CD4-positive, alpha-beta T cell treated with Interleukin-6 for 4 hours (primary cell): ENCODE data around the gene THAP4.
A peak's percentile ranks its signal among the peaks of the same experiment; 100 is the strongest.

Source experiments
- DNase-seq: peaks from one replicate; pipeline ENCODE4 v3.0.0-alpha.2; 2020; ENCODE audit warnings: mixed read lengths

The THAP4 gene

DNA sequence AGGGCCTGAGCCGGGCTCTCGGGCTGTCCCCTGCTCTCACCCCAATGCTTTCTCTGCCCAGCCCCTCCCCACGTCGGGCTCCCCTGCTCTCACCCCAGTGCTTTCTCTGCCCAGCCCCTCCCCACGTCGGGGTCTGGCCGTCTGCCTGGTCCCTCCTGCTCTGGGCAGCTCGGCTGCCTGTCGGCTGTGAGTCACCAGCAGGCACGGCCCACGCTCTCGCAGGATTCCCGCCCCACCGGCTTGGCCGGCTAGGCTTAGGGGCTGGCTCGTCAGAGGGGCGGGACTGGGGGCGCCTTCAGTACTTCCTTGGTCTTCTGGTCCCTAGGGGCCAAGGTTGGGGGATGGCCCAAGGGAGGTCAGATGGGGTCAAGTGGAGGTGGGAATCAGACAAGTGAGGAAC is 75.1 kb downstream of the THAP4 start:
- DNase-seq, result no peak

DNA sequence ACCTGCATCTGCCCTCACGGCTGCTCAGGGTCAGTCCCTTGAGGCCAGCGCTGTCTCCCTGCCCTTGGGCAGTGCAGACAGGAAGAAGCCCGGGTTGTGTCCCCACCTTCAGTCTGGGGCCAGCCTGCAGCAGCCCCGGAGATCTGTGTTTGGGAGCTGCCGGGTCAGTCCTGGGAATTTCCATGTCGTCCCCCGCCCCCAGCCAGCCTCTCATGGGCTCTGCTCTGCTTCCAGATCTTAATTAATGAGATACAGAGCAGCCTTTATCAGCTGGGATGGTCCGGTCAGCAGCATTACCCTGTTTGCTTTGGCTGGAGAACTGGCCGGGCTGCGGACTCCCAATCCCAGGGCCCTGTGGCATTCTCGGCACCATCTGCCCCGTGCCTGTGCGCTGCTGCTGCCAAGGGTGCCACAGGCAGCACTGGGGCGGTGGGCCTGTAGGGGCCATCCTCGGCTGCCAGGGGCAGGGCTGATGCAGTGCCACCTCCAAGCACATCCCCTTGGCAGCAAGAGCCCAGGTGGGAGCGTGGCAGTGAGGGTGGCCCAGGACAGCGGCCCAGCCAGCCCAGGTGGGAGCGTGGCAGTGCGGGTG is 76.0 kb downstream of the THAP4 start:
- DNase-seq, result no peak

DNA sequence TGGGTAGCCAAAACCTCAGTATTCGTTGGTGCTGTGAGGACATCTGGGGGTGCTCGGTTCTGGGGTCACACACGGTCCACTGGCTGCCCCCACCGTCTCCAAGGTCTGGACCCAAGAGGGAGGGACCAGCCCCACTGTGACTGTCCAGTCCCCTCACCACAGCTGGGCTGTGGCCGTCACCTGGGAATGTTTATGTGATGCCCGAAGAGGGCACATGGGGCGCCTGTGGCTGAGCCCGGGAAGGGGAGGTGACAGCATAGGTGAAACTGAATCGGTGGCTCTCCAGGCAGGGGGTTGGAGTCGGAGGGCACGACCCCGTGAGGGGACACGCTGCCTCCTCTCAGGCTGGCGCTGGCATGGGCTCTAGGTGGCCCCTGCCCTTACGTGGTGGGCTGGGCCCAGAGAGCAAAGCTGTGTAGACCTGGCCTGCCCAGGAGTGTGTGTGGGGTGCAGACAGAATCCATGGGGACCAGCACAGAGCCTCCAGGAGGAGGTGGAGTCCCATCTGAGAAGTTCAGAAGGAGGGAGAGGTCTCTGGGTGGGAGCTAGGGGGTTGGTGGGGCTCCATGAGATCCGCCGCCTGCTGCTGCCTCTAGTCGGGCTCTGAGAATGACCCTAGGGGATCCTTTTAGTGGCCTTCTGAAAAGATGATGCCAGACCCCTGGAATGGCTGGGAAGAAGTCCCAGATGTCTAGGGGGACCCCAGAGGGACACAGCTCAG is 76.6 kb downstream of the THAP4 start:
- no peak for DNase-seq

DNA sequence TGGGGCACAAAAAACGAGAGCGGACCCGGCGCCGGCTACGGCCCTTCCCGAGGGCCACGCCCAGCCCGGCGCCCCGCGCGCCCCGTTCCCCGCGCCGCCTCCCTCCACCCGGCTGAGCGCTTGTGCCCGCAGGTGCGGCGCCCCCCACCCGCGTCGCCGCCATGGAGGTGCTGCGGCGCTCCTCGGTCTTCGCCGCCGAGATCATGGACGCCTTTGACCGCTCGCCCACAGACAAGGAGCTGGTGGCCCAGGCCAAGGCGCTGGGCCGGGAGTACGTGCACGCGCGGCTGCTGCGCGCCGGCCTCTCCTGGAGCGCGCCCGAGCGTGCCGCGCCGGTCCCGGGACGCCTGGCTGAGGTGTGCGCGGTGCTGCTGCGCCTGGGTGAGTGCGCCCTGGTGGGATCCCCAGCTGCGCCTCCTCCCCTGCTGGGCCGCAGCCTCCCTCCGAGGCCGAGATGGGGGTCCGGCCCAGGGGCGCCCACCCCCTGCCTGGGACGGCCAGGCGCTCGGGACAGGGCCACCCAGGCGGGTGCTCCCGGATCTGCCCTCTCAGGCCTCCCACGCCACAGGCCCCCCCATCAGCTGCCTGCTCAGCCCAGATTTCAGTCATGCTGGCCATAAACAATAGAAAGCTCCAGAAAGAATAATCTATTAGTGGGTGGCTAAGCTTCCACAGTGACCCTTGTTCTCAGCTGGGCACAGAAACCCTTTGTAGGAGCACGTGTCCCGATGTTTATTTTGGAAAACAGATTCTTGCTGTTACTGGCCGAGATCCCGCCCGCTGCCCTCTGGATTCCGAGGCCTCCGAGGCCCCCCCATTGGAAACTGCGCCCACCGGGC is 77.4 kb downstream of the THAP4 start:
- no peak for DNase-seq

DNA sequence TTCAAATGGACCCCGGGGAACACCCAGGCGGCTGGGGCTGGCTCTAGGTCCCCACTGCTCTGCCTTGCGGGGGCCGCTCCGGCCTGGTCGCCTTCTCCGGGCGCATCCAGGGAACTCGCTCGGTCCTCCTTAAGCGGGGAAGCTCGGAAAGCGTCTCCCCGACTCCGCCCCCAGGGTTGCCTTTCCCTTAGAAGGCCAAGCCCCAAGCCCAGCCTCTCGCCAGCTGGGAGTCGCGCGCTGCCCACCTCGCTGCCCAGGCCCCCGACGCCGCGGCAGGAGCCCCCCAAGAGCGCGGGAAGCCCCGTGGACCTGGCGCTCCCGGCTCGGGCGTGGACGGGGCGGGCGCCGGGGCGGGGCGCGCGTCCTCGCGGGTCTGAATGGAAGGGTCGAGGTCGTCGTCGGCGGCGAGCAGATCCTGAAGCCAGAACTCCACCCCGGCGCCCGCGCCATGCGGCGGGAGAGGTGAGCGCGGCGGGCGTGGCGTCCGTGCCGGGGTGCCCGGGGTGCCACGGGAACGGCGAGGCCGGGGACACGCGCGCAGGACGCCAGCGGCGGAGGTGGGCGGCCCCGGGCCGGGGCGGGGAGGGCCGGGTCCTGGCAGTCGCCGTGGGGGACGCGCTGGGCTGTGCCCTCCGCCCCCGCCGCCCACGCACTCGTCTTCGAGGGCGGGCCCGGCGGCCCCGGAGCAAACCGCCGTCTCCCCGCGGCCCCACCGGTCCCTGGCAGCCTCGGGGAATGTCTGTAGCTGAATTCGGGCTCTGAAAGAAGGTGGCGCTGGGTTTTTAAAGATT is 78.2 kb downstream of the THAP4 start, which contains the start of gene BOK:
TSS of gene BOK (plus strand) at position 214 of the 791 bp plus-strand sequence. CDS start 739 bp downstream, outside the sequence.
- DNase-seq, result peak; percentile 8

DNA sequence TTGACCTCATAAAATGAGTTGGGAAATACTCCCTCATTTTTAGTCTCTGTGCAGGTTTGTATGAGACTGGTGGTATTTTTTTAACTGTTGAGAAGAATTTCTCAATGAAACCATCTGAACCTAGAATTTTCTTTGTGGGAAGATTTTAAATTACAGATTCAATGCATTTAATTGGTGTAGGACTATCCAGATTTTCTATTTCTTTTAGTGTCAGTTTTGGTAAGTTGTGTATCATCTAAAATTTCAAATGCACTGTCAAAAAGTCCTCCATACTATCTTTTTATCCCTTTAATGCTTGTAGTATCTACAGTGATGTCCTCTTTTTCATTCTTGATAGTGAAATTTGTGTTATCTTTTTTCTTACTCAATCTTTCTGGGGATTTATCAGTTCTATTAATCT is 80.2 kb downstream of the THAP4 start:
- DNase-seq, result no peak

DNA sequence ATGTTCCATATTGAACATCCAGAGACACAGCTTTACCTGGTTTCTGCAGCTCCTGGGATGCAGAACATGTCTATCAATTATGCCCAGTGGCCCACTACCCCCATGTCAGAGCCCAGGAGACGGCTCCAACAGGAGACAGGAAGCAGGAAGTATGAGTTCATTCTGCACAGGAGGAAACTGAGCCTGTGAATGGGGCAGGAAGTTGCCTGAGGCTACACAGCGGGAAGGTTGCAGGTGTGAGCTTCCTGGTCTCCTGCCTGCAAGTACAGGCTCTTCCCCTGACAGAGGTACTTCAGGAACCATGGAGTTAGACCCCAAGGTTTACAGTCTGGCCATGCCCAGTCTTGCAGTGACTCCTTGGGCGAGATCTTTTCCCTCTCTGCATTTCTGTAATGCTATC is 81.2 kb downstream of the THAP4 start:
- DNase-seq, result no peak

DNA sequence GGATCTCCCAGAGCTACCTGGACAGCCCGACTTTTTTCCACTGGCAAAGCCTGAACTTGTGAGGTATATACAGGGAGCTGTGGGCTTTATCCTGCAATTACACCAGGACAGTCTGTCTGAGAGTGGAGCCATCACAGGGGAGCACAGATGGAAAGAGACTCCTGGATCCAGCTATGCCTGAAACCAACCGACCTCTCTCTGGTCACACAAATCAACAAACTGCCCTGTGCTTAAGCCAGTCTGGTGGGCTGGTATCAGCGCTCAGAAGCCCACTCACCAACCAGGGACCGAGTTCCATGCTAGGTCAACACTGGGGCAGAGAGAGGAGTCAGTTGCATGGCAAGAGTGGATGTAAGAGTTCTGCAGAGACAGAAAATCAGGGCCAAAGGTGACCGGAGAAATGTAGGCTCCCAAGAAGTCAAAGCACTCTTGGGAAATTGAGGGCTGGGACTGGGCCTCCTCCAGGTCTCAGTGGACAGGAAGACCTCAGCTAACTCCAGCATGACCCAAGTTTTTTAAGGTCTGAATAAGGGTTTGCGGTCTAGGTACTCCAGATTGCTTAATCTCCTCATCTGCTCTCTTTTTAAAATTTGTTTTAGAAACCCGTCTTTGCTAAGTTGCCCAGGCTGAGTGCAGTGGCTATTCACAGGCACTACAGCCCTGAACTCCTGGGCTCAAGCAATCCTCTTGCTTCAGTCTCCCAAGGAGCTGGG is 82.2 kb downstream of the THAP4 start:
- no peak for DNase-seq

DNA sequence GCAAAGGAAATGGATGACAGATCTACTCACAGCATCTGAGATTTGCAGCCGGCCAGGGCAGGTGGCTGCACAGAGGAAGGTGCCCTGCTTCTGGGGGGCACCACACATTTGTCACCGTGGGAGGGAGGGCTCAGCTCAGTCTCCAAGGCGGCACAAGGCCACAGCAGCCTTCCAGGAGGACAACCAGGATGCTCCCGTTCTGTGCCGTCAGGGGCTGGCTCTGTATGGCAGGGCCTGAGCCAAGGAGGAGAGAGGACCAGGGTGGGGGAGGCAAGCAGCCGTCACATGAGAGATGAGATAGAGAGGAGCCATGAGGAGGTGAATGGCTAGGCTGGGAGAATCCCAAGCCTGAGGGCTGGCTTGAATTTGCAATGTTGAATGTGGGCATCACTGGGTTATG is 83.0 kb downstream of the THAP4 start:
- DNase-seq, result no peak

DNA sequence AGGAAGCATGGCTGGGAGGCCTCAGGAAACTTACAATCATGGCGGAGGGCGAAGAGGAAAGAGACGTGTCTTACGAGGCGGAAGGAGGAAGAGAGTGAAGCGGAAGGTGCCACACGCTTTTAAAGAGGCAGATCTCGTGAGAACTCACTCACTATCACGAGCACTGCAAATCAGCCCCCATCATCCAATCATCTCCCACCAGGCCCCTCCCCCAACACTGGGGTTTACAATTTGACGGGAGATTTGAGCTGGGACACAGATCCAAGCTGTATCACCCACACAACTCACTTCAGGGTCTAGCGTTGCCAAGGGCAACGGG is 83.5 kb downstream of the THAP4 start:
- DNase-seq, result no peak

DNA sequence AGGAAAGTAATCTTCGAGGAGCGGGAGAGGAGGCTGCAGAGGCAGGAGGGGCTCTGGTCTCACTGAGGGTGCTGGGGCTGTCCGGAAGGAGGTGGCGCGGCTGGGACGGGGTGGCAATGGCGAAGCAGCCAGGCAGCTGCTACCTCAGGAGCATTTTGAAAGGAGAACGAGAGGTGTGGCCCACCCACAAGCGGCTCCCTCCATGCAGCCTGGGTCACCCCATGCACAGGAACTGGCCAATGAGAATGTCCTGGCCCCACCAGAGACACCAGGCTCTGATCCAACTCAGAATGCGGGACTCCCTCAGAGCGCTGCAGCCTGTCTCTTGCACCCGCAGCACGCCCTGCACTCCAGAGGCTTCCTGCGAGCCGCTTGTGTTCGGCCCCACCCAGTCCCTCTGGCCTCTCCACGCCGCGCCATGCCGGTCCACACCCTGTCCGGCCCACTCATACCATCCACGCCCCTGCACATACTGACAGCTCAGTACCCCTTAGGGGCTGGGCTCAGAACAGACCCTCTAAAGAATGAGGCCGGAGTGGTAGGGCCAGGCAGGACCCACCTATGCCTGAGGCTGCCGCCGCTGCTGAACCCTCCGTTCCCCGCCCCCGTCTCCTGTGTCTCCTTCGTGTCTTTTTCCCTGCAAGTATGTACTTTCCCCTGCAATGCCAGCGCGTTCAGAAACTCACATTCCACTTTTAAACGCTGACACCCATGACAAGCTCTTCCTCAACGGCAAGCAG is 84.8 kb downstream of the THAP4 start:
- DNase-seq, result no peak

DNA sequence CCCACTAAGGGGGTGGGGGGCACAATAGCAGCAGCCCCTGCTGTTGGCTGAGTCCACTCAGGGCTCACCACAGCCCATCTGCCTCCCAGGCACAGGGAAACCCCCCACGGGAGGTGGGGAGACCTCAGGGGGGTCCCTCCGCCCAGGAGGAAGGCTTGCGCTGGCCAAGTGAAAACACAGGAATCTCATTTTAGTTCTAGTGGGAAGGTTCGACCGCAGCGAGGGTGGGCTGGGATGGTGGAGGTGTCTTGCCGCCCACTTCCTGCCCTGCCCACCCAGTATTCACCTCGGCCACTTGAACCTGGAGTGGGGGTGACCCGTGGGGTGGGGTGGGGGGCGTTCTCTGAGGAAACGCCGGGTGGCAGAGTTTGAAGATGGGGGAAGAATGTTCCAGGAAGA is 85.4 kb downstream of the THAP4 start:
- DNase-seq, result no peak

DNA sequence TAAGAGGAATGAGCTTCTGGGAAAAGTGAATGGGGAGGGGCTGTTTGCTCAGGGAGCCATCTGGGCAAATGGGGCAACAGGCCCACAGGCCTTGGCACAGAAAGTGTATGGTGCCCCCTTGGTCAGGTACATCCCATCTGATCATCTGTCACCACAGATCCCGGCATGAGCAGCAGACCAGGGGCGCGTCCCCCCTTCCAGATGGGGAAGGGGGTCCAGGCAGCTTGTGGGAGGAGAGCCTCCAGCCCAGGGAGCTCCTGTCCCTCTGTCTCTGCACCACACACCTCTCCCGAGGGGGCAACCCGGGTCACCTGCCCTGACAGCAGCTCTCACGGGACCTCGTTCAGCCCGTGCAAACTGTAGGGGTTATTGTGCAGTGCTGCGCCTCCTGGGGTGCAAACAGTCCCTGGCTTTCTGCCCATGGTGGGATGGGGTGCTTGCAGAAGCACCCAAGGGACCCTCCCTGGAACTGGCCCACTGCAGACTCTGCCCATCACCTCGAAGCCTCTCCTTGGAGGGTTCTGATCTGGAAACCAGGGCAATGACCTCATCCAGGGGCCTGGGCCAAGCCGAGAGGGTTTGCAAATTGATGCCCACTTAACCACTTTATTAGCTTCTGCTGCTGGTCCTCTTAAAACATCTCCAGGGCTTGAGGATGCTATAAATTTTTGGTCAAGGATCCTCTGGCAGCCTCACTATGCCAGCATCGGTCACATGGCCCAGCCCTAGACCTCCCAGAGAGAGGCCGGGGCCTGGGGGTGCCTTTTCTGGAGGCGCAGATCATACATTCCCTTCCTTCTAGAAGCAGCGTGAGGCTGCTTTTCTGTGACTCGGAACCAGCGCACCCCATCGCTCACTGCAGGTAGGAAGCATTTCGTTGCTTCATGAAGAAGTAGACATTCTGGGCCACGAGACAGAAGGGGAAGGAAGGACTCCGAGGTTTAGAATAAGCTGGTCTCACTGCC is 86.1 kb downstream of the THAP4 start:
- DNase-seq, result no peak

DNA sequence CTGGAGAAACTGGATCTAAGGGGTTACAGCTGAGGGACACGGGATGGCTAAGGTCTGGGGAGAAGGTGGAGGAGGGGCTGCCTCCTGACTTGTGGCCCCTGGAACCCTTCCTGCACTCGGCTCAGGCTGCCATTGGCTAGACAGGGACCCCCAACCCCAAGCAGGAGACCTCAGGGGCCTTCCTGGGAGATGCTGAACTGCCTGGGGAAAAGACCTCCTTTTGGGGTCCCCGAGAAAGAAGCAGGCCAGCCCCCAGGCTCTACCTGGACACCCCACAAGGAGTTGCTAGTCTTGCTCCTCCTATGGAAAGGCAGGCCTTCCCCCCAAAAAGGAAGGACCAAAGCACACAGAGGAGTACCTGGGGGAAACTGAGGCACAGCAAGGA is 88.5 kb downstream of the THAP4 start:
- DNase-seq, result no peak

DNA sequence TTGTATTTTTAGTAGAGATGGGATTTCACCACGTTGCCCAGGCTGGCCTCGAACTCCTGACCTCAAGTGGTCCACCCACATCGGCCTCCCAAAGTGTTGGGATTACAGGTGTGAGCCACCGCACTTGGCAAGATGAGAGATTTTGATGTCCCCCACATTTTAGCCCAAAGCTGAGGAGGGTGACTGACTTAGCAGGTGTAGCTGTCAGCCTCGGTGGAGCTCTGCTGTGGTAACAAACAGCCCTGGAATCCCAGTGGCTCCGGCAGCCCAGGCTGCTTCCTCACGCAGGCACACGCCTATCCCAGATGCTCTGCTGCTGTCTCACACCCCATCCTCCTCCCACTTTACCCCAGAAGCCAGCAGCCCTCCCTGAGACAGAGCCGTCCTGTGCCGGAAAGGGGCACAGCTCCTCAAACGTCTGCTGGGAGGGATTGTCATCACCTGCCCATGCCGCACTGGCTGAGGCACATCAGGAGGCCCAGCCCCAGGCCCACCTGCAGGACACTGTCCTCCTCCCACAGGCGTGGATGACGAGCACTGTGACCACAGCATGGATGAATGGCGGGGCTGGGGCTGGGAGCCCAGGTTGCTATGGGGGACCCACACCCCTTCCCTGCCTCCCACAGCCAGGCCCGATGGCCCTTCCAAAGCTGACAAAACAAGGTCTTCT is 89.0 kb downstream of the THAP4 start:
- DNase-seq, result no peak

DNA sequence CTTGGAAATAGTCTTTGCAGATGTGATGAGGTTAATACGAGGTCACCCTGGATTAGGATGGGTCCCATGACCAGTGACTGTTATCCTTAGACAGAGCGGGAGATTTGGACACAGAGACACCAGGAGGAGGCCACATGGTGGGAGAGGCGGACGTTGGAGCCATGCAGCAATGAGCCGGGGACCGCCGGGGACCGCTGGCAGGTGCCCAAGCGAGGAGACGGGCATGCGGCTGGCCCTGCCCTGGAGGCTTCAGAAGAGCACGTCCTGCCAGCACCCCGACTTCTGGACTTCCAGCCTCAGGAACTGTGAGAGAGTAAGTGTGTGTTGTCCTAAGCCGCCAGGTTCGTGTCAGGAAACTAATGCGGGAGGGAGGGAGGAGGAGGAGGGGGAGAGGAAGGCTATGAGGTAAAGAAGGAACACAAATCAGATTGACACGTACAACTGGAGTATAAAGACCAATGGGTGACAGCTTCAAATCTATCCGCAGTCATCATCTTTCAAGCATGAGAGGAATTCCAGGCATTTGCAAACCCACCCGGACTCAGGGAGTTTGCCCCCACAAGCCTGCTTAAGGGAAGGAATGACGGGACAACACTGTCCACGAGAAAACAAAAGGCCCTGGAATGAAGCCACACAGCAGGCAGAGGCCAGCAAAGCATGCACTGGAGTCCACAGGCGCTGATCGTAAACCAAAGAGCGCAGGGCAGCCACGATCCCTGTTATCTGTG is 90.0 kb downstream of the THAP4 start:
- no peak for DNase-seq

DNA sequence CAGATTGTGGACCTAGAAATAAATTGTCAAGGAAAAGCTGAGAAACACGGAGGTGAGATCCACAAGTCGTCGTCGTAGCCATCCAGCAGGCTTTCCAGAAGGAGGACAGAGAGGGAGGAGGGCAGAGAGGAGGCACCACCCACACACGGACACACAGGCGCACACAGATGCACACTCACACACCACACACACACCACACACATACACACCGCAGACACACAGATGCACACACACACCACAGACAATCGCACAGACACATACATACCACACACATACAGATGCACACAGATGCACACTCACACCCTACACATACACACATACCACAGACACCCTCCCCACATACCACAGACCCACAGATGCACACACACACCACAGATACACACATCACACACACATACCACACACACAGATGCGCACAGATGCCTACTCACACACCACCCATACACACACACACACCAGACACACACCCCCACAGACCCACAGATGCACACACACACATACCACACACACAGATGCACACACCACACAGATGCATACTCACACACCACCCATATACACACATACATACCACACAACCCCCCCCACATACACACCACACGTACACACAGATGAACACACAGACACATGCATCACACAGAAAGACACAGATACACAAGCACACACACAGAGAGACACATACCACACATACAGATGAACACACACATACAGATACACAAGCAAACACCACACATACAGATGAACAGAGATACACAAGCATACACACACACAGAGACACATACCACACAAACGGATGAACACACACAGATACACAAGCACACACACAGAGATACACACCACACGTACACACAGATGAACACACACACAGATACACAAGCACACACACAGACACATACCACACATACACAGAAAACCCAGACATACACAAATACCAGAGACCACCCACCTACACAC is 91.2 kb downstream of the THAP4 start:
- DNase-seq, result no peak

DNA sequence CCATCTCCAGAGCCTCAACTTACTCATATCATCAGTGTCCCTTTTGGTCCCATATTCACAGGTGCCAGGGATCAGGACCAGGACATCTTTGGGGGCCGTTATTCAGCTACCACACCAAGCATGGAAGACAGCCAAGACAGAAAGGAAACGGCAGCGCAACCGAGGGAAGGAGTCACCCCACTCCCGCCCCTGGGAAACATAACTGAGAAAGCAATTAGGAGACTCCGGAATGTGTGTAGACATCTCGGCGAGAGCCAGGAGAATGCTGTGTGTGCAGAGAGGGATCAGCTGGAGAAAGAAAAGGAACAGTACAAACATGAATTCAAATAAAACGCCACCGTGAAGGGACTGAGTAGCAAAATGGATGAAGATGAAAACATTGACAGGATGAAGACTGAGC is 91.9 kb downstream of the THAP4 start:
- no peak for DNase-seq
